ACC112 (cell line): ENCODE measurements around the gene PSMF1.

ENCODE experiments used
- H2AFZ ChIP-seq: fragments of 200-600 bp; sonication (generic); one replicate; pipeline ENCODE4 v1.6.0; 2017; ENCODE audit warnings: antibody characterized with exemption, low read length; ENCODE audit not compliant: unreplicated experiment
- H3K27ac ChIP-seq: fragments of 200-600 bp; sonication (generic); 2 replicates; pipeline ENCODE4 v1.5.1; 2014; ENCODE audit warnings: low read depth, mild to moderate bottlenecking, antibody characterized with exemption, low read length, moderate library complexity
- H3K27me3 ChIP-seq: fragments of 200-600 bp; sonication (generic); 2 replicates; pipeline ENCODE4 v1.6.1; 2014; ENCODE audit warnings: mild to moderate bottlenecking, antibody characterized with exemption, low read length, moderate library complexity, mixed read lengths; ENCODE audit not compliant: insufficient read depth
- H3K36me3 ChIP-seq: fragments of 200-600 bp; sonication (generic); 2 replicates; pipeline ENCODE4 v1.6.1; 2016; ENCODE audit warnings: mild to moderate bottlenecking, antibody characterized with exemption, low read length, moderate library complexity, mixed read lengths; ENCODE audit not compliant: insufficient read depth
- H3K4me1 ChIP-seq: fragments of 200-600 bp; sonication (generic); one replicate; pipeline ENCODE4 v1.6.1; 2016; ENCODE audit warnings: low read length, mixed read lengths; ENCODE audit not compliant: insufficient read depth, unreplicated experiment, control insufficient read depth
- H3K4me3 ChIP-seq: fragments of 200-600 bp; sonication (generic); 2 replicates; pipeline ENCODE4 v1.5.1; 2014; ENCODE audit warnings: mild to moderate bottlenecking, low read depth, low read length
- H3K79me2 ChIP-seq: fragments of 200-600 bp; sonication (generic); one replicate; pipeline ENCODE4 v1.6.0; 2016; ENCODE audit warnings: low read length; ENCODE audit not compliant: control insufficient read depth, unreplicated experiment, insufficient read depth

Gene PSMF1

DNA sequence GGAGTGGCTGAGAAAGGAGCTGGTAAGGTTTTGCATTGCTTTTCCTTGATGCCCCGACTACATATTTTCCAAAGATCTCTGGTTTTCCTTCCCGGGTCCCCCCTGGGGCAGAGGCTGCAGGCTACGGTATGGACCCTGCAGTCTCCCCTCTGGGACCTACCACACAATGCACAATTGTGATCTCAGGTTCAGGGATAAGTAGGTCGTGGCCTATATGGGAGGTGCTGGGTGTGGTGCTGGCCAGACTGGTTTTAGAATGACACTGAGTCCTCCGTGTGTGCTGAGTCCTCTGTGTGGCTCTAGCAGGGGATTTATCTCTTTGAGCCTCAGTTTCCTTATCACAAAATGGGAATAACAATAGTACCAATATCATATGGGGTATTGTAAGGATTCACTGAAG lies 85.2 kb downstream of the PSMF1 start:
- H3K4me1 ChIP-seq, result no peaks in the 10 kb centered on the region
- peaks cover 13% of the 10 kb centered on the region for H3K27me3 ChIP-seq
- H3K27ac ChIP-seq, result no peak overlapping the region
- H3K36me3 ChIP-seq, result no peaks in the 10 kb centered on the region
- no peak overlapping the region for H2AFZ ChIP-seq
- H3K4me3 ChIP-seq, result no peak overlapping the region
- no peaks in the 10 kb centered on the region for H3K79me2 ChIP-seq

DNA sequence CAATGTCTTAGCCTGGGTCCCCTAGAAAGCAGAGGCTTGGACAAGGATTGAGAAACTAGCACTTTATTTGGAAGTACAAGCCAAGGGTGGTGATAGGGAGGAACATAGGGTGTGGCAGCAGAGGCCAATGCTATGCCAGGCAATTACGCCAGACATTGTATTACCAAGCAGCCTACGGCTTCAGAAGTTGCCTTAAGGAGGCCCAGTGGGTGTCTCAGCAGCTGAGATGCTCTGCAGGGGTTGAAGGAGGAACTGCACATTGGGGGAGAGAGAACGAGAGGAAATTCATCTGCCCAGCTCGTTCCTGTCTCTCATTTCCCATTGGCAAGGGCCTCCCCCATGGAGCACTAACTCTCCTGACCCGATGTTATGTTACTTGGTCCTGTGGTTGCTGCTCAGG lies 85.7 kb downstream of the PSMF1 start:
- Histone ChIP-seq H3K4me3 (no peak overlapping the region), H3K36me3 (no peaks in the 10 kb centered on the region), H3K27ac (no peak overlapping the region), H3K4me1 (no peaks in the 10 kb centered on the region), H2AFZ (no peak overlapping the region), H3K27me3 (peaks cover 17% of the 10 kb centered on the region), H3K79me2 (no peaks in the 10 kb centered on the region)

DNA sequence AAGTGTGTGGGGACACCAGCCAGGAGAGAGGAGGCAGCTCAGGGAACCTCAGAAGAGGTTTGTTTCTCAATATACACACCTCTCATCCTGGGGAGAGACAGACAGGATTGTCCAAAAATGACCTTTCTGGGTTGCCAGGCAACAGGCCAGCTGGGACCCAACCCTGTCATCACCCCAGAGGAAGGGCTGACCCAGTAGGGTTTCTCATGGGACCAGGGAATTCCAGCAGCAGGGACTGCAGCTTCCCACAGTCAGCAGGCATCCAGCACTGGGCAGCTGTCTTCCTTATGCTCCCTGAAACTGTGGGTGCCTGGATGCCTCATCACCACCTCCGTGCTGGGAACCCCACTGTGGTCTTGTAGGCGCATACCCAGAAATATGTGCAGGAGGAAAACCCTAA lies 86.2 kb downstream of the PSMF1 start:
- Histone ChIP-seq H3K36me3 (no peaks in the 10 kb centered on the region), H2AFZ (no peak overlapping the region), H3K27me3 (peaks cover 22% of the 10 kb centered on the region), H3K4me3 (no peak overlapping the region), H3K27ac (no peak overlapping the region), H3K4me1 (no peaks in the 10 kb centered on the region), H3K79me2 (no peaks in the 10 kb centered on the region)

DNA sequence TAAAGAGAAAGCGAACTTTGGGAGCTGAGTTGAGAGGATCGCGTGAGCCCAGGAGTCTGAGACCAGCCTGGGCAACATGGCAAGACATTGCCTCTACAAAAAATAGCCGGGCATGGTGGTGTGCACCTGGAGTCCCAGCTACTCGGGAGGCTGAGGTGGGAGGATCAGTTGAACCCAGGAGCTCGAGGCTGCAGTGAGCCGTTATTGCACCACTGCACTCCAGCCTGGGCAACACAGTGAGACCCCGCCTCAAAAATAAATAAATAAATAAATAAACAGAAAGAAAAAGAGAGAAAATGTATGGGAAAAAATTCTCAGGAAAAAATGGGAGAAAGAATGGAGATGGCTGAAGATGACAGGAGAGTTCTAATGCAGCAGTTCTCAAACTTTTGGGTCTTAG lies 87.4 kb downstream of the PSMF1 start:
- no peaks in the 10 kb centered on the region for H3K79me2 ChIP-seq
- no peak overlapping the region for H3K27ac ChIP-seq
- H3K4me3 ChIP-seq, result no peak overlapping the region
- peaks cover 23% of the 10 kb centered on the region for H3K27me3 ChIP-seq
- no peak overlapping the region for H2AFZ ChIP-seq
- H3K4me1 ChIP-seq, result no peaks in the 10 kb centered on the region
- no peaks in the 10 kb centered on the region for H3K36me3 ChIP-seq

DNA sequence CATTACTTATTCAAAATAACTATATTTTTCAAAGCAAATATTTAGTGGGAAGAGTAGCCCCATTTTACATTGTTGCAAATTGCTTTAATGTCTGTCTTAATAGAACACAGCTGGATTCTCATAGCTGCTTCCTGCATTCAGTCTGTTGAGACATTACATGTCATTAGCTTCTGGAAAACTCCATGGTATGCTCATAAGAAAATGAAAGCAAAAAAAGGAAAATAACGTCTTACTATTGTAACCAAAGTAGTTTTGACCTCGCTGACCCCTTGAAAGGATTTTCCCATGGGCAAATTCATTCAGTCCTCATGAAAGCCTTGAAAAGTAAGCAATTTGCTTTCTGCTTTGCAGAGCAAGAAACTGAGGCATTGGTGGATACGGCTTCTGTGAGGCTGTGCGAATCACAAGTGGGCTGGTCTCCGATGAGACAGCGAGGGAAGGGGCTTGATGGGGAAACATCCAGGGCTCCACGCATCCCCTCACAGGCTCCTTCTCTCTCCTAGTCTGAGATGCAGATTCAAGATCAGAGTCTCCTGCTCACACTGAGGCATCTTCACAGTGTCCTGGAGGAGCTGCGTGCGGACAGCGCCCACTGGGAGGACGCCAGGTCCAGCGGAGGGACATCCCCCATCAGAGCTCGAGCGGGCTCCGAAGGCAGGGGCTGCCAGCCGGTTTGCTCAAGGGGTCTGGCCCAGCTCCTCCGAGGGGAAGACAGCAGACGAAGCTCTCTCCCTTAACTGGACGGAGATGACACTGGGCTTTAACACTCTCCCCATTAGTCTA lies 88.2 kb downstream of the PSMF1 start:
- no peaks in the 10 kb centered on the region for H3K36me3 ChIP-seq
- H3K4me1 ChIP-seq, result no peaks in the 10 kb centered on the region
- peaks cover 23% of the 10 kb centered on the region for H3K27me3 ChIP-seq
- no peak overlapping the region for H3K27ac ChIP-seq
- H3K4me3 ChIP-seq, result peak overlapping the region; percentile 72
- no peaks in the 10 kb centered on the region for H3K79me2 ChIP-seq
- H2AFZ ChIP-seq, result peak overlapping the region; percentile 83

DNA sequence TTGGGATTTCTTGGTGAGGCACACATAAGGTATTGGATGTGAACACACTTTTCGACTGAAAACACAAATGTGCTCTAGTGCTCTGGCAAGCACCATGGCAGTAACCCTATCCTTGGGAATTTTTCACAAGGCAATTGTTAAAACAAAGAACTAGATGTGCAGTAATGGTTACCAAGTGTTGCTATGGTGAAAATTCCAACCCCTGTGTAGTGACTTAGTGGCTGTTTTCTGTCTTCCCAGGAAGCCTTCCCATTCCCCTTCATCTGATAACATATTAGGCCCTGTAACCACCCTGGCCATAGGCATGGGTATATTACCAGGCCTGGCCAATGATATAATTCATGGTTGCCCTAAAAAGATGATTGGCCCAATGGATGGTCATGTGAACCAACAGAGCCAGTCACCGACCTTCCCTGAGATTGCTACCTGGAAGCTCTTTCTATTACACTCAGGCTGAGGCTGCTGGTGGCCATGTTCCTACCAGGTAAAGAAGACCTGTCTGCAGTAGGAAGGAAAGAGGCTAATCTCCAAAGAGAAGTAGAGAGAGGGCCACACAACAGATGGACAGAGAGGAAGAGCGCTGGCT lies 89.0 kb downstream of the PSMF1 start:
- no peak overlapping the region for H3K27ac ChIP-seq
- peaks cover 23% of the 10 kb centered on the region for H3K27me3 ChIP-seq
- no peak overlapping the region for H3K4me3 ChIP-seq
- H3K36me3 ChIP-seq, result no peaks in the 10 kb centered on the region
- no peaks in the 10 kb centered on the region for H3K4me1 ChIP-seq
- H2AFZ ChIP-seq, result no peak overlapping the region
- no peaks in the 10 kb centered on the region for H3K79me2 ChIP-seq

DNA sequence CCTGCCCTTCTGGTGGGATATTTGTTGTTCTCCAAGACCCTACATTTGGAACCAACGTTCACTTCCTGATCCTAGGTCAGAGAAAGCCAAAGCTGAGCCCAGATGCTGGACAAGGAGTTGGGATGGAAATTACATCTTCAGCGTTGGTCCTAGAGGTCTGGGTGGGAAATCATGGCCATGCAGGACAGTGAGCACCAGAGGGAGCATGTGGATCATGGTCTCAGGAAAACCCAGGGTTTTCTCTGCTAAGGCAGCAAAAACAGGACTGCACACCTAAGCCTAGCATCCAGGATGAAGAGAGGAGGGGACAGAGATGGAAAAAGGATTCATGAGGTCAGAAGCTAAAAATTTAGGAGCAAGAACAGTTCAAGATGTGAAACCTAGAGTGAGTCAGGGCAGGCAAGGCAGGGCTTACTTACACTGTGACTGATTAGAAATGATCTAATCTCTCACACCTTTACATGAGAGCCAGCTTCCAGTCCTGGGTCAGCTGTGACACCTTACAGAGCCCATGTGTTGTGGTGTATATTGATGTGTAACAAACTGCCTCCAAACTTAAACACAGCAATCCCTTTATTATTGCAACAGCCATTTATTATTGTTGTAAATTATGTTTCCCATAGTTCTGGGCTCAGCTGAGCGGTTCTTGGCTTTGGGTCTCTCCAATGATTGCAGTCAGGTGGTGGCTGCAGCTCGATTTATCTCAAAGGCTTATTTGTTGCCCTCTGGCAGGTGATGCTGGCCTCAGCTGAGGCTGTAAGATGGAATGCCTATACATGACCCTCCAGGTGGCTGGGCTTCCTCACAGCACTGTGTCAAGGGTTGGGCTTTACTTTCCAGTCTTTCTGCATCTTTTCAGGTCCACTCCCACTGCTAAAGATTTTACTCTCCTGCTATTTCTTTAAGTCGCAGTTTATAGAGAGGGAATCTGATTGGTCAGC lies 91.3 kb downstream of the PSMF1 start:
- H3K4me3 ChIP-seq, result no peak overlapping the region
- peaks cover 6% of the 10 kb centered on the region for H3K4me1 ChIP-seq
- no peak overlapping the region for H3K27ac ChIP-seq
- H2AFZ ChIP-seq, result no peak overlapping the region
- H3K79me2 ChIP-seq, result no peaks in the 10 kb centered on the region
- no peaks in the 10 kb centered on the region for H3K36me3 ChIP-seq
- H3K27me3 ChIP-seq, result peaks cover 34% of the 10 kb centered on the region

DNA sequence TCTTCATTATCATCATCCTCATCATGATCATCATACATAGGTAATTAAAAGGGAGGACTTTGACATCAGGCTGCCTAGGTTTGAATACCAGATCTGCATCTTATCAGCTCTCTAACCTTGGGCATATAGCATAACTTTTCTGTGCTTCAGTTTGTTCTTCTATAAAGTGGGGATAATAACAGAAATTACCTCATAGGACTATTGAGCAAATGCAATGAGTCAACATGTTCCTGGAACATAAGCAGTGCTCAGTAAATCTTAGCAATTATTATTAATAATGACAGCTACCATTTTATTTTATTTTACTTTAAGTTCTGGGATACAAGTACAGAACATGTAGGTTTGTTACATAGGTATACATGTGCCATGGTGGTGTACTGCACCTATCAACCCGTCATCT lies 92.1 kb downstream of the PSMF1 start:
- Histone ChIP-seq H3K4me3 (no peak overlapping the region), H2AFZ (no peak overlapping the region), H3K4me1 (peaks cover 6% of the 10 kb centered on the region), H3K27me3 (peaks cover 37% of the 10 kb centered on the region), H3K27ac (no peak overlapping the region), H3K36me3 (no peaks in the 10 kb centered on the region), H3K79me2 (no peaks in the 10 kb centered on the region)

DNA sequence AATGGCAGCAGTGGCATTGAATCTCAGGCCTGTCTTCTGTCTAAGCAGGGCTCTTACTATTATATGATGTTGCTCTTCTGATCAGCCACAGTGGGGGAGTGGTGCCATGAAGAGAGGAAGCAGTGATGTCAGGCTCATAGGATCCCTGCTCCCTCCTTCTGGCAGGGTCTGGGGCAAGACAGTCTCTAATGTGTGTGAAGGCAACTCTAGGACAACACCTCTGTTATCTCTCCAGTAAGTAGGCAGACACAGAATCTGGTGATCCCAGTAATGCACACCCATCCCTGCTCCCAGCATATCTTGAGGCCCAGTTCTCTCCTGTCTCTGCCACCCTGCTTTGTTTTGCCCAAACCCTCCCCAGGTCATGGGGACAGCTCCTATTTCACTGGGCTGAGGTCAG lies 93.6 kb downstream of the PSMF1 start:
- no peak overlapping the region for H3K4me3 ChIP-seq
- H2AFZ ChIP-seq, result no peak overlapping the region
- H3K27me3 ChIP-seq, result peaks cover 37% of the 10 kb centered on the region
- H3K4me1 ChIP-seq, result peaks cover 6% of the 10 kb centered on the region
- no peaks in the 10 kb centered on the region for H3K36me3 ChIP-seq
- no peaks in the 10 kb centered on the region for H3K79me2 ChIP-seq
- no peak overlapping the region for H3K27ac ChIP-seq

DNA sequence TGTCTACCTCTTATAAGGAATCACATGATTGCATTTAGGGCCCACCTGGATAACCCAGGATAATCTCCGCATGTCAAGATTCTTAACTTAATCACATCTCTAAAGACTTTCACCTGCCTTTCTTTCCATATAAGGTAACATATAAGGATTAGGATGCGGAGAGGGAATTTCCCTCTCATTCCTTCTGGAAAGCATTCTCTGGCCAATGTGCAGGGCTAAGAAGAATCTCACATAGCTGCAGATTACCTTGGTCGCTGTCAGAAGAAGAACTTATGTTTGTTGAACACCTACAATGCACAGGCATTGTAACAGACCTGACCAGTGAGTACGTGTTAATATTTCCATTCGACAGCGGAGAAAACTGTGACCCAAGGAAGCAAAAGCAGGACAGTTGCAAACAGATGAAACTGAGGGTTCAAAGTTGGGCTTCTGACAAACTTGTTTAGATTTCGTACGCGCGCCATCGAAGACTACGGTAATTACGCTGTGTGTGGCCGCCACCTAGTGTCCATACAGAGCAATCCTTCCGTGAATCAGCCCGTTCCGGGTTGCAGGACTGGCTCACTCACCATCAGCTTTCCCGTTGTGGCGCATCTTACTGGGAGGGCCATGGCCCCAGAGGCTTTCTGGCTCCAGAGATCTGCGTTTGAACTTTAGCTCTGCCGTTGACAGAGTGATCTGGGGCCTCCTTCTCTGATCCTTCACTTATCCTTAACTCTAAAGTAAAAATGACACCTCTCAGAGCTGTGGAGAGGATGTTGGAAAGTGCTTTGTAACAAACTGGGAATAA lies 94.4 kb downstream of the PSMF1 start:
- no peak overlapping the region for H3K27ac ChIP-seq
- peaks cover 35% of the 10 kb centered on the region for H3K27me3 ChIP-seq
- H3K4me3 ChIP-seq, result no peak overlapping the region
- H3K79me2 ChIP-seq, result no peaks in the 10 kb centered on the region
- H3K36me3 ChIP-seq, result no peaks in the 10 kb centered on the region
- H2AFZ ChIP-seq, result no peak overlapping the region
- H3K4me1 ChIP-seq, result peaks cover 6% of the 10 kb centered on the region
